ENCODE results near the gene CD200R1L. TPM values are rescaled to one million over a fixed set of nuclear protein-coding genes. Genes with fewer than 3 reads are reported as not detected.

Gene CD200R1L
- total RNA-seq, 2 experiments from 2014 or later = not detected

GRCh38 chr3:112767177-112767576 is 79.5 kb downstream of the CD200R1L start:
- DNase-seq (ENCODE audit: low spot score) = no peak
- intact Hi-C loops (cut with micrococcal nuclease; ENCODE audit: unreplicated experiment) = no loop called here
- CTCF ChIA-PET (ENCODE audit: unreplicated experiment) = no interaction called here
- Histone ChIP-seq H4K20me1 (ENCODE audit: insufficient read depth, low read length) (no peaks in the 10 kb centered on the region), H3K4me3 (ENCODE audit: low read depth, low read length, poor library complexity, severe bottlenecking) (no peak overlapping the region), H3K79me2 (ENCODE audit: insufficient read depth, low read depth, low read length) (no peaks in the 10 kb centered on the region), H3K4me1 (ENCODE audit: insufficient read depth, low read length, poor library complexity, severe bottlenecking) (no peaks in the 10 kb centered on the region), H3K4me2 (ENCODE audit: low read length) (no peak overlapping the region), H3K9me3 (ENCODE audit: low read length) (no peaks in the 10 kb centered on the region), H3K36me3 (ENCODE audit: insufficient read depth, low read length) (no peaks in the 10 kb centered on the region), H2AFZ (ENCODE audit: low read length) (no peak overlapping the region), H3K9me2 (ENCODE audit: insufficient read depth, low read length) (0 out of 2 replicates have a peak, but pooled peaks cover 3% of the 10 kb centered on the region), H3K27ac (ENCODE audit: low read depth, low read length, poor library complexity, severe bottlenecking) (no peak overlapping the region)
- no peak for TF ChIP-seq EZH2phosphoT487 (IDR thresholded peaks at IDR 0.05; ENCODE audit: borderline replicate concordance, low read depth, low read length)
- POLR2A ChIA-PET = interaction anchor here (0.6 kb wide), 1 partner anchor 108 kb away, joined by 3 read pairs; no protein-coding TSS in a partner anchor
- no TSS peak for BruUV-seq (replicated peaks)

Other genes starting within 250 kb of the CD200R1L start
- gene CCDC80, start 205.7 kb downstream of the CD200R1L start, total RNA-seq (2014; rRNA removed; shearing (Covaris generic)) = 0.15 and 0.63 TPM in 2 replicates
- gene CCDC80, start 205.7 kb downstream of the CD200R1L start, total RNA-seq (2022) = 0.28 and 0.59 TPM in 2 replicates
- 0.18 TPM in 1 of 2 replicates, not detected in the other for gene CD200R1, start 128.2 kb upstream of the CD200R1L start, total RNA-seq (2014; rRNA removed; shearing (Covaris generic))
- gene CD200R1, start 128.2 kb upstream of the CD200R1L start, total RNA-seq (2022) = 0.17 and 0.25 TPM in 2 replicates
- gene GTPBP8, start 144.1 kb upstream of the CD200R1L start, total RNA-seq (2014; rRNA removed; shearing (Covaris generic)) = 17.6 and 23.8 TPM in 2 replicates
- 20.3 and 21.9 TPM in 2 replicates for gene GTPBP8, start 144.1 kb upstream of the CD200R1L start, total RNA-seq (2022)

All from OCI-LY7 (cell line).